Pancreas (tissue), 8 donors: Measurements from ENCODE around the gene SEPHS1. TPM values are rescaled to one million over a fixed set of nuclear protein-coding genes. Genes with fewer than 3 reads are reported as not detected.

Source experiments
- polyA plus RNA-seq, 2 donors: library from polyadenylated mRNA; stranded (reverse); fragments of 200-250 nt; gene quantifications; one replicate each; pipeline ENCODE4 v1.2.3, GENCODE V29; 2013
- total RNA-seq, 6 donors: library from RNA; stranded (reverse); fragmentation: NEBNext Ultra II Directional in 4 of 6; extraction: Animal tissue kit (Norgen Biotek cat#: 25700) in 4 of 6; gene quantifications; one replicate each; pipeline versions ENCODE4 v1.2.1 to v1.2.4, GENCODE V29; 2021 to 2023
- donor health status: healthy with polysubstance abuse.
- donor health status: DM: no; HTN: no; CAD: no; lungs with moderate emphysema.
- donor health status: DM: no; HTN: no; CAD: no.
- donor health status: Bipolar disorder and iron deficiency.
- donor health status: DM: yes; HTN: yes; CAD: no.
- donor health status: DM: no; HTN: no; CAD: no.
- donor health status: DM: no; HTN: no; CAD: no.
- donor health status: DM: yes; HTN: yes; CAD: no.

The SEPHS1 gene
- total and polyA plus RNA-seq, 8 donors: 14.3 to 24.6 (median 19.7) TPM

Other genes starting within 250 kb of the SEPHS1 start
- 10 to 100 TPM; 13.9 to 47.9 (median 24.4) TPM for gene OPTN, start 248.1 kb downstream of the SEPHS1 start, total RNA-seq
- gene OPTN, start 248.1 kb downstream of the SEPHS1 start, polyA plus RNA-seq: 10 to 100 TPM; 19.4 to 25.0 TPM
- under 1 TPM in 5 of 6 donors, not detected in 1; 0.12 to 0.35 (median 0.32) TPM for gene MCM10, start 186.7 kb downstream of the SEPHS1 start, total RNA-seq
- under 1 TPM; 0.05 to 0.15 TPM for gene MCM10, start 186.7 kb downstream of the SEPHS1 start, polyA plus RNA-seq
- gene UCMA, start 113.9 kb downstream of the SEPHS1 start, total RNA-seq: not detected
- gene UCMA, start 113.9 kb downstream of the SEPHS1 start, polyA plus RNA-seq: not detected
- 10 to 100 TPM; 13.4 to 22.5 (median 18.3) TPM for gene PHYH, start 48.2 kb downstream of the SEPHS1 start, total RNA-seq
- 10 to 100 TPM; 20.0 to 32.0 TPM for gene PHYH, start 48.2 kb downstream of the SEPHS1 start, polyA plus RNA-seq
- gene BEND7, start 180.7 kb upstream of the SEPHS1 start, total RNA-seq: 10 to 100 TPM; 11.8 to 22.8 (median 16.2) TPM
- gene BEND7, start 180.7 kb upstream of the SEPHS1 start, polyA plus RNA-seq: 10 to 100 TPM in 1 of 2 donors, 1 to 10 TPM in 1; 7.3 to 11.2 TPM
- gene PRPF18, start 238.7 kb upstream of the SEPHS1 start, total RNA-seq: 10 to 100 TPM in 1 of 6 donors, 1 to 10 TPM in 5; 8.1 to 12.0 (median 9.3) TPM
- gene PRPF18, start 238.7 kb upstream of the SEPHS1 start, polyA plus RNA-seq: 10 to 100 TPM in 1 of 2 donors, 1 to 10 TPM in 1; 6.2 to 10.7 TPM